ENCODE results near the gene C17orf75. TPM values are rescaled to one million over a fixed set of nuclear protein-coding genes. Genes with fewer than 3 reads are reported as not detected.

The C17orf75 gene
- total RNA-seq, 1 experiment from 2014 or later: 22.5 TPM

- no peak overlapping the region for H3K4me3 ChIP-seq (replicated peaks in 1 of 2; ENCODE audit: low read depth in 1 of 2, low read length in 2 of 2)
- H3K9me3 ChIP-seq (ENCODE audit: control insufficient read depth in 1 of 2, insufficient read depth in 1 of 2, low read depth in 1 of 2, low read length in 2 of 2): no peaks in the 10 kb centered on the region
- no peaks in the 10 kb centered on the region for H3K9me2 ChIP-seq (ENCODE audit: insufficient read depth)
- TF ChIP-seq JUND (IDR thresholded peaks at IDR 0.05): no peak
- TF ChIP-seq ZFX (IDR thresholded peaks at IDR 0.05): no peak
- RAD21 ChIA-PET (ENCODE audit: low non-redundant PET in 1 of 2, low total read pairs in 2 of 2, uncharacterized antibody in 2 of 2, unreplicated experiment in 2 of 2): no interaction called here
- H3K4me1 ChIP-seq (ENCODE audit: control insufficient read depth in 1 of 2, insufficient read depth in 2 of 2, low read length in 2 of 2): no peaks in the 10 kb centered on the region
- CTCF ChIA-PET: no interaction called here
- H3K4me2 ChIP-seq (ENCODE audit: low read length): no peak overlapping the region
- H2AFZ ChIP-seq (ENCODE audit: low read depth, low read length, poor library complexity, severe bottlenecking): no peak overlapping the region
- ATAC-seq (no peak), DNase-seq (ENCODE audit: low read depth, low spot score) (no peak)
- peaks cover 31 to 35% of the 10 kb centered on the region in 2 experiments for H3K36me3 ChIP-seq (ENCODE audit: control insufficient read depth in 1 of 2, insufficient read depth in 2 of 2, low read length in 2 of 2)
- peaks cover 28% of the 10 kb centered on the region for H3K79me2 ChIP-seq (ENCODE audit: insufficient read depth, low read length)
- POLR2A ChIA-PET: no interaction called here
- intact Hi-C loops (cut with micrococcal nuclease): no loop called here
- no peak overlapping the region for H3K9ac ChIP-seq (ENCODE audit: low read length)
- H3K27me3 ChIP-seq (ENCODE audit: insufficient read depth, low read length): no peaks in the 10 kb centered on the region
- no TSS peak for BruUV-seq (replicated peaks)
- peaks cover 4% of the 10 kb centered on the region; the same call in 1 of the 2 replicates for H4K20me1 ChIP-seq (ENCODE audit: insufficient read depth)
- no peak overlapping the region for H3K27ac ChIP-seq (ENCODE audit: low read depth, low read length)
Observed at GRCh38 chr17:32382526-32383223, 40.7 kb upstream of the C17orf75 start.

GRCh38 chr17:32370426-32370825 is 28.5 kb upstream of the C17orf75 start:
- POLR2A ChIA-PET: no interaction called here
- no peak for ATAC-seq
- CTCF ChIA-PET: no interaction called here
- no TSS peak for BruUV-seq (replicated peaks)
- H3K9me3 ChIP-seq (ENCODE audit: control insufficient read depth in 1 of 2, insufficient read depth in 1 of 2, low read depth in 1 of 2, low read length in 2 of 2): no peaks in the 10 kb centered on the region
- H4K20me1 ChIP-seq (ENCODE audit: insufficient read depth): peaks cover 58% of the 10 kb centered on the region
- no peak overlapping the region for H3K4me2 ChIP-seq (ENCODE audit: low read length)
- H3K4me1 ChIP-seq (ENCODE audit: control insufficient read depth in 1 of 2, insufficient read depth in 2 of 2, low read length in 2 of 2): no peaks in the 10 kb centered on the region
- RAD21 ChIA-PET (ENCODE audit: low non-redundant PET in 1 of 2, low total read pairs in 2 of 2, uncharacterized antibody in 2 of 2, unreplicated experiment in 2 of 2): no interaction called here
- no peak overlapping the region for H3K9ac ChIP-seq (ENCODE audit: low read length)
- no peak overlapping the region for H3K4me3 ChIP-seq (replicated peaks in 1 of 2; ENCODE audit: low read depth in 1 of 2, low read length in 2 of 2)
- peaks cover 85% of the 10 kb centered on the region in 2 experiments for H3K36me3 ChIP-seq (ENCODE audit: control insufficient read depth in 1 of 2, insufficient read depth in 2 of 2, low read length in 2 of 2)
- TF ChIP-seq FOSL1 (IDR thresholded peaks at IDR 0.05; ENCODE audit: low read depth): no peak
- no peak for TF ChIP-seq SRF (IDR thresholded peaks at IDR 0.05; ENCODE audit: low read depth)
- no peak for TF ChIP-seq YY1 (IDR thresholded peaks at IDR 0.05; ENCODE audit: extremely low read depth, insufficient replicate concordance, low read depth, low read length)
- no peak for TF ChIP-seq EGR1 (IDR thresholded peaks at IDR 0.05; ENCODE audit: low read depth)
- no peak for TF ChIP-seq ZFX (IDR thresholded peaks at IDR 0.05)
- no peak for TF ChIP-seq SP1 (IDR thresholded peaks at IDR 0.05; ENCODE audit: low read depth)
- no peak for TF ChIP-seq REST (IDR thresholded peaks at IDR 0.05; ENCODE audit: low read depth)
- no peak for TF ChIP-seq RAD21 (IDR thresholded peaks at IDR 0.05; ENCODE audit: low read depth)
- no peak for TF ChIP-seq TCF7L2 (IDR thresholded peaks at IDR 0.05; ENCODE audit: borderline replicate concordance, extremely low read depth, insufficient read depth, insufficient read length)
- TF ChIP-seq POLR2A (IDR thresholded peaks at IDR 0.05; ENCODE audit: borderline replicate concordance, extremely low read depth, insufficient read depth, insufficient read length): no peak
- no peak for TF ChIP-seq ZNF274 (IDR thresholded peaks at IDR 0.05; ENCODE audit: low read depth, low read length)
- TF ChIP-seq SIN3A (IDR thresholded peaks at IDR 0.05; ENCODE audit: low read depth): no peak
- TF ChIP-seq CEBPB (IDR thresholded peaks at IDR 0.05; ENCODE audit: low read depth): no peak
- no peak for TF ChIP-seq CBX3 (IDR thresholded peaks at IDR 0.05; ENCODE audit: low read depth)
- TF ChIP-seq CTCF (IDR thresholded peaks at IDR 0.05 in 2 of 3, conservative IDR thresholded peaks at IDR 0.05 in 1 of 3; ENCODE audit: borderline replicate concordance in 1 of 3, insufficient read depth in 1 of 3, low read depth in 2 of 3, low read length in 2 of 3): no peak
- TF ChIP-seq ELF1 (IDR thresholded peaks at IDR 0.05; ENCODE audit: borderline replicate concordance, low read depth): no peak
- DNase-seq (ENCODE audit: low read depth, low spot score): no peak
- H3K27me3 ChIP-seq (ENCODE audit: insufficient read depth, low read length): no peaks in the 10 kb centered on the region
- no peak overlapping the region for H3K27ac ChIP-seq (ENCODE audit: low read depth, low read length)
- H3K9me2 ChIP-seq (ENCODE audit: insufficient read depth): no peaks in the 10 kb centered on the region
- H2AFZ ChIP-seq (ENCODE audit: low read depth, low read length, poor library complexity, severe bottlenecking): no peak overlapping the region
- peaks cover 98% of the 10 kb centered on the region for H3K79me2 ChIP-seq (ENCODE audit: insufficient read depth, low read length)
- intact Hi-C loops (cut with micrococcal nuclease): no loop called here

All from HCT116 (cell line).